ENCODE data around the gene SDHAF2. TPM values are rescaled to one million over a fixed set of nuclear protein-coding genes. Genes with fewer than 3 reads are reported as not detected.

SDHAF2 gene
- total RNA-seq, 4 donors from 2014 or later, result 65.8 to 122 (median 81.4) TPM

DNA sequence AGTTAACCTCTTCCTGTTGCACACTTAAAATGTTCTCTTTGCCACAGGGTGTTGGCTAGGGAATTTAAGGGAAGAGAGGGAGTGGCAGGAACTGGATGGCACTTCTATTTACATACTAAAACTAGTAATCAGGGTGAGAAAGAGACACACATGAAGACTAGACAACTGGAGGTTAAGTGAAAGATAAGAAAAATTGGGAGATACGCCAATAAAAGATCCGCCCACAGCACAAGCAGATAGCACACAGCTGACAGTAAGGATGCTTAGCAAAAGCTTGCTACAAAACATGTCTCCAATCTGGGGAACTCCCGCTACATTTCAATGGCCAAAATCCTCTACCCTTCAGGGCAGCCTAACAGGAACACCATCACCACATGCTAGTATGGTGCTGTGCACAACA lies 13.0 kb upstream of the SDHAF2 start:
- in situ Hi-C loops (cut with MboI; ENCODE audit: low pct_ligation_motif_present in 1 of 4, low pct_unique_long_range_greater_than_20kb in 1 of 4, low sequenced_read_pairs in 3 of 4) (no loop called here), intact Hi-C loops (cut with DNase I; ENCODE audit: low total_unique reads) (no loop called here)
- Histone ChIP-seq H3K9me3 (no peaks in the 10 kb centered on the region), H3K4me3 (no peak overlapping the region), H3K4me1 (peaks cover 0 to 2% (median 0%) of the 10 kb centered on the region in 4 donors), H3K36me3 (peaks cover 0 to 91% (median 43%) of the 10 kb centered on the region in 4 donors), H3K27ac (no peak overlapping the region), H3K27me3 (no peaks in the 10 kb centered on the region)
- DNase-seq, result no peak
- no peak for TF ChIP-seq POLR2AphosphoS5 (IDR thresholded peaks at IDR 0.05)
- no peak for TF ChIP-seq POLR2A (IDR thresholded peaks at IDR 0.05)
- TF ChIP-seq EP300 (IDR thresholded peaks at IDR 0.05; ENCODE audit: low read depth), result no peak
- TF ChIP-seq, protein P1, sequence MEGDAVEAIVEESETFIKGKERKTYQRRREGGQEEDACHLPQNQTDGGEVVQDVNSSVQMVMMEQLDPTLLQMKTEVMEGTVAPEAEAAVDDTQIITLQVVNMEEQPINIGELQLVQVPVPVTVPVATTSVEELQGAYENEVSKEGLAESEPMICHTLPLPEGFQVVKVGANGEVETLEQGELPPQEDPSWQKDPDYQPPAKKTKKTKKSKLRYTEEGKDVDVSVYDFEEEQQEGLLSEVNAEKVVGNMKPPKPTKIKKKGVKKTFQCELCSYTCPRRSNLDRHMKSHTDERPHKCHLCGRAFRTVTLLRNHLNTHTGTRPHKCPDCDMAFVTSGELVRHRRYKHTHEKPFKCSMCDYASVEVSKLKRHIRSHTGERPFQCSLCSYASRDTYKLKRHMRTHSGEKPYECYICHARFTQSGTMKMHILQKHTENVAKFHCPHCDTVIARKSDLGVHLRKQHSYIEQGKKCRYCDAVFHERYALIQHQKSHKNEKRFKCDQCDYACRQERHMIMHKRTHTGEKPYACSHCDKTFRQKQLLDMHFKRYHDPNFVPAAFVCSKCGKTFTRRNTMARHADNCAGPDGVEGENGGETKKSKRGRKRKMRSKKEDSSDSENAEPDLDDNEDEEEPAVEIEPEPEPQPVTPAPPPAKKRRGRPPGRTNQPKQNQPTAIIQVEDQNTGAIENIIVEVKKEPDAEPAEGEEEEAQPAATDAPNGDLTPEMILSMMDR (IDR thresholded peaks at IDR 0.05), result no peak
- WGBS, 2 donors (ENCODE audit: low coverage in 1 of 2), result 80 to 83% methylated on average over 2 to 3 of the region's 3 CpGs

DNA sequence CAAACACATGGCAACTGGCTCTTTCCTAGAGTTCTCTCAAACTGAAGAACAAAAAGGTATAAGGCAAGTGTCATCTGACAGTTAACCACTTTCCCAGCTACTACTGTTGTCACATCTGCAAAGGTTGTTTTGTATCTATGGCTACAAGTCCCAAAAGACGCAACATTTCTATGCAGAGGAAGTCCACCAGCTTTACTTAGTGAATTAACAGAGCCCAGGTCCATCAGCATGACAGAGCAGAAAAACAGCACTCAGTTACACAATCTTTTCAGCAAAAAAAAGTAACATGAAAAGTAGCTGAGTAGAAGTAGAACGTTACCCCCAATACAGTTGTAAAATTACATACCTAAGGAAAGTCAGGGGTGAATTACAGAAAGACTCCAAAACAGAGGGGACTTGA lies 12.3 kb upstream of the SDHAF2 start:
- TF ChIP-seq, protein P1 (IDR thresholded peaks at IDR 0.05), result no peak
- DNase-seq, result no peak
- peaks cover 0 to 85% (median 40%) of the 10 kb centered on the region in 4 donors for H3K36me3 ChIP-seq
- H3K9me3 ChIP-seq, result no peaks in the 10 kb centered on the region
- no peak overlapping the region for H3K27ac ChIP-seq
- intact Hi-C loops (cut with DNase I; ENCODE audit: low total_unique reads) (no loop called here), in situ Hi-C loops (cut with MboI; ENCODE audit: low pct_ligation_motif_present in 1 of 4, low pct_unique_long_range_greater_than_20kb in 1 of 4, low sequenced_read_pairs in 3 of 4) (no loop called here)
- no peaks in the 10 kb centered on the region for H3K27me3 ChIP-seq
- 59 to 68% methylated on average over 2 of the region's 2 CpGs for WGBS, 2 donors (ENCODE audit: low coverage in 1 of 2)
- H3K4me3 ChIP-seq, result no peak overlapping the region
- peaks cover 0 to 2% (median 0%) of the 10 kb centered on the region in 4 donors for H3K4me1 ChIP-seq

DNA sequence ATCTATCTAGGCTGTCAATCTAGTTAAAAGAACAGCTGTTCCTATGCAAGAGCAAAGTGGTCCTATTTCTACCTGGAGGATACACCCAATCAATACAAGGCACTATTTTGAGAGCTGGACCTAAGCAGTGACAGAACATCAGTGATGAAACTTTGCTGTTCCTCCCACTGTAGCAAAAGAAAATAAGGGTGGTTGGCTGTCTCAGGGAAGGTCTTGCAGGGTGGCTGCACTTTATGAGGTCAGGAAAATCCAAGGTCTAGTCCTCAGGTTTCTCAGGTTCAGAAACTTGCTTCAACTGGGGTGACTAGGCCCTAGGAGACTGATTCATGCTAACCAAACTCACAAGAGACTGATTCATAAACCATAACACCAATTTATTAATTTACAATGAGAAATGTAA lies 11.8 kb upstream of the SDHAF2 start:
- in situ Hi-C loops (cut with MboI; ENCODE audit: low pct_ligation_motif_present in 1 of 4, low pct_unique_long_range_greater_than_20kb in 1 of 4, low sequenced_read_pairs in 3 of 4), result no loop called here
- TF ChIP-seq POLR2AphosphoS5 (IDR thresholded peaks at IDR 0.05) (no peak), EP300 (IDR thresholded peaks at IDR 0.05; ENCODE audit: low read depth) (no peak), POLR2A (IDR thresholded peaks at IDR 0.05) (no peak)
- TF ChIP-seq, protein P1 (IDR thresholded peaks at IDR 0.05), result no peak
- DNase-seq, result no peak
- H3K9me3 ChIP-seq, result no peaks in the 10 kb centered on the region
- peaks cover 0 to 80% (median 38%) of the 10 kb centered on the region in 4 donors for H3K36me3 ChIP-seq
- no peak overlapping the region for H3K4me3 ChIP-seq
- intact Hi-C loops (cut with DNase I; ENCODE audit: low total_unique reads), result no loop called here
- no peak overlapping the region for H3K27ac ChIP-seq
- H3K4me1 ChIP-seq, result peaks cover 0 to 2% (median 0%) of the 10 kb centered on the region in 4 donors
- no peaks in the 10 kb centered on the region for H3K27me3 ChIP-seq

DNA sequence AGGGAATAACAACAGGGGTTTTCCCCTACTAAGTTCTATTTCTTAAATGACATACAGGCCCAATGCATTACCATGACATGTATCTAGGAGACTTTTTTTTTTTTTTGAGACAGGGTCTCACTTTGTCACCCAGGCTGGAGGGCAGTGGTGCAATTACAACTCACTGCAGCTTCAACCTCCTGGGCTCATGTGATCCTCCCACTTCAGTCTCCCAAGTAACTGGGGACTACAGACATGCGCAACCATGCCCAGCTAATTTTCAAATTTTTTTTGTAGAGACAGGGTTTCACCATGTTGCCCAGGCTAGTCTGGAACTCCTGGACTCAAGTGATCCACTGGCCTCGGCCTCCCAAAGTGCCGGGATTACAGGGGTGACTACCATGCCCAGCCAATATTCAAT lies 7.7 kb upstream of the SDHAF2 start:
- WGBS, 2 donors (ENCODE audit: low coverage in 1 of 2), result 93% methylated on average over 2 to 3 of the region's 3 CpGs

More for the DNA sequence above, 7.7 kb upstream of the SDHAF2 start:
- Histone ChIP-seq H3K36me3 (peaks cover 0 to 77% (median 34%) of the 10 kb centered on the region in 4 donors), H3K27me3 (no peaks in the 10 kb centered on the region), H3K27ac (no peak overlapping the region), H3K9me3 (no peaks in the 10 kb centered on the region), H3K4me3 (no peak overlapping the region), H3K4me1 (peaks cover 0 to 13% (median 0%) of the 10 kb centered on the region in 4 donors)
- no peak for DNase-seq
- TF ChIP-seq, protein P1 (IDR thresholded peaks at IDR 0.05), result no peak
- TF ChIP-seq EP300 (IDR thresholded peaks at IDR 0.05; ENCODE audit: low read depth) (no peak), POLR2A (IDR thresholded peaks at IDR 0.05) (no peak), POLR2AphosphoS5 (IDR thresholded peaks at IDR 0.05) (no peak)
- intact Hi-C loops (cut with DNase I; ENCODE audit: low total_unique reads), result no loop called here
- in situ Hi-C loops (cut with MboI; ENCODE audit: low pct_ligation_motif_present in 1 of 4, low pct_unique_long_range_greater_than_20kb in 1 of 4, low sequenced_read_pairs in 3 of 4), result no loop called here

All from transverse colon (tissue), 4 donors.